ENCODE results near the gene GRIA4. TPM values are rescaled to one million over a fixed set of nuclear protein-coding genes. Genes with fewer than 3 reads are reported as not detected.

Gene GRIA4
- total RNA-seq, 1 donor from 2014 or later, result 8.7 TPM

DNA sequence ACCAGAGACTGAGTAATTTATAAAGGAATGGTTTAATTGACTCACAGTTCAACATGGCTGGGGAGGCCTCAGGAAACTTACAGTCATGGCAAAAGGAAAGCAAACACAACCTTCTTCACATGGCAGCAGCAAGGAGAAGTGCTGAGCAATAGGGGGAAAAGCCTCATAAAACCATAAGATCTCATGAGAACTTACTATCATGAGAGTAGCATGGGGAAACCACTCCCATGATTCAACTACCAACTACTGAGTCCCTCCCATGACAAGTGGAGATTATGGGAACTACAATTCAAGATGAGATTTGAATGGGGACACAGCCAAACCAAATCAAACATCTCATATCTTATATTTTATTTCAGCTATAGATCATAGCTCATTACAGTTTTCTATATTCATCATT is 33.0 kb downstream of the GRIA4 start:
- Mint-ChIP-seq H3K27me3 (ENCODE audit: unreplicated experiment) (no peaks in the 10 kb centered on the region), H3K27ac (ENCODE audit: unreplicated experiment) (no peak overlapping the region), H3K9me3 (ENCODE audit: unreplicated experiment) (no peaks in the 10 kb centered on the region), H3K36me3 (ENCODE audit: low read depth, unreplicated experiment) (no peaks in the 10 kb centered on the region), H3K4me1 (ENCODE audit: unreplicated experiment) (peaks cover 3% of the 10 kb centered on the region), H3K4me3 (ENCODE audit: unreplicated experiment) (no peak overlapping the region)
- TF ChIP-seq, protein P1, sequence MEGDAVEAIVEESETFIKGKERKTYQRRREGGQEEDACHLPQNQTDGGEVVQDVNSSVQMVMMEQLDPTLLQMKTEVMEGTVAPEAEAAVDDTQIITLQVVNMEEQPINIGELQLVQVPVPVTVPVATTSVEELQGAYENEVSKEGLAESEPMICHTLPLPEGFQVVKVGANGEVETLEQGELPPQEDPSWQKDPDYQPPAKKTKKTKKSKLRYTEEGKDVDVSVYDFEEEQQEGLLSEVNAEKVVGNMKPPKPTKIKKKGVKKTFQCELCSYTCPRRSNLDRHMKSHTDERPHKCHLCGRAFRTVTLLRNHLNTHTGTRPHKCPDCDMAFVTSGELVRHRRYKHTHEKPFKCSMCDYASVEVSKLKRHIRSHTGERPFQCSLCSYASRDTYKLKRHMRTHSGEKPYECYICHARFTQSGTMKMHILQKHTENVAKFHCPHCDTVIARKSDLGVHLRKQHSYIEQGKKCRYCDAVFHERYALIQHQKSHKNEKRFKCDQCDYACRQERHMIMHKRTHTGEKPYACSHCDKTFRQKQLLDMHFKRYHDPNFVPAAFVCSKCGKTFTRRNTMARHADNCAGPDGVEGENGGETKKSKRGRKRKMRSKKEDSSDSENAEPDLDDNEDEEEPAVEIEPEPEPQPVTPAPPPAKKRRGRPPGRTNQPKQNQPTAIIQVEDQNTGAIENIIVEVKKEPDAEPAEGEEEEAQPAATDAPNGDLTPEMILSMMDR (IDR thresholded peaks at IDR 0.05; ENCODE audit: unreplicated experiment), result no peak
- DNase-seq (ENCODE audit: low spot score), result no peak

DNA sequence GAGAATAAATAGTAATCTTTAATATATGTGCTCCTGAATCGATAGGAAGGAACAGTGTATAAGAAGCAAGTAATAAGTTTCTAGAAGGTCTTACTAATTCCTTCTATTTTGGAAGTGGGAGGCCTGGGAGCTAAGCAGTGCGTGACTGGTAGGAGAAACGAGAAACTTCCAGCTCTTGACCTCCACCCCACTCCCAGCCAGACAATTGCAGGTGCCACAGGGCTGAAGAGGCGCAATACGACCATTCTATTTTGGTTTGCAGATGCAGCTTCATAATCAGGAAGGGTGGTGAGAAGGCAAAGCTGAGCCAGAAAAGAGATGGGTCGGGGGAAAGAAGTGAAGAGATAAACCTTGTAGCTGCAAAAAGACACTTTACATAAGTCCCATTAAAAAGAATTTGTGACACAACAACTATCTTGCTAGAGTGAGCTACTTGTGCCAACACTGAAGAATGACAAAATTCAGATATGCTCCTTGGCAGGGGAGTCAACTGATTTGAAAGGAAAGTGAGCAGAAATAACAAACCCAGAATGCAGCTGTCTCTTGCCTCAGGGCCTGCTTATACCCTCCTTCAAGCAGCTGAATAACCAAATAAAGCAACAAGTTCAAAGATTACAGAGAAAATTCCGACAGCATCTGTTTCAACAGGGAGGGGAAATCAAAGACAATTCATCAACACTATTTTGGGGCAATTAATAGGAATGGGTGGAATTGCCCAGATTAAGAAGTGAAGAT is 35.1 kb downstream of the GRIA4 start:
- Mint-ChIP-seq H3K27me3 (ENCODE audit: unreplicated experiment) (no peaks in the 10 kb centered on the region), H3K9me3 (ENCODE audit: unreplicated experiment) (no peaks in the 10 kb centered on the region), H3K27ac (ENCODE audit: unreplicated experiment) (no peak overlapping the region), H3K36me3 (ENCODE audit: low read depth, unreplicated experiment) (no peaks in the 10 kb centered on the region), H3K4me1 (ENCODE audit: unreplicated experiment) (no peaks in the 10 kb centered on the region), H3K4me3 (ENCODE audit: unreplicated experiment) (no peak overlapping the region)
- TF ChIP-seq, protein P1 (IDR thresholded peaks at IDR 0.05; ENCODE audit: unreplicated experiment), result no peak
- no peak for DNase-seq (ENCODE audit: low spot score)

DNA sequence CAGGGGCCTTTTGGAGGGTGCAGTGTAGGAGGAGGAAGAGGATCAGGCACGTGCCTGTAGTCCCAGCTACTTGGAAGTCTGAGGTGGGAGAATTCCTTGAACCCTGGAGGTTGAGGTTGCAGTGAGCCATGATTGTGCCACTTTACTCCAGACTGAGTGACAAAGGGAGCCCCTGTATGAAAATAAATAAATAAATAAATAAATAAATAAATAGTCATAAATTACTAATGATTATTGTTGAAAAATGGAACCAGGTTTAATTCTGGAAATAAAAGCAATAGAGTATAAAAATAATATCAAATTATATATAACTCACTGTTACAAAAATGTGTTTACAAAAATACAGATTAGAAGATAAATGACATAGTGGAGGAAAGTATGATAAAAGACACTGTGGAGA is 37.9 kb downstream of the GRIA4 start:
- Mint-ChIP-seq H3K9me3 (ENCODE audit: unreplicated experiment) (no peaks in the 10 kb centered on the region), H3K36me3 (ENCODE audit: low read depth, unreplicated experiment) (no peaks in the 10 kb centered on the region), H3K27ac (ENCODE audit: unreplicated experiment) (no peak overlapping the region), H3K4me3 (ENCODE audit: unreplicated experiment) (no peak overlapping the region), H3K27me3 (ENCODE audit: unreplicated experiment) (no peaks in the 10 kb centered on the region), H3K4me1 (ENCODE audit: unreplicated experiment) (no peaks in the 10 kb centered on the region)
- no peak for DNase-seq (ENCODE audit: low spot score)
- TF ChIP-seq, protein P1 (IDR thresholded peaks at IDR 0.05; ENCODE audit: unreplicated experiment), result no peak

DNA sequence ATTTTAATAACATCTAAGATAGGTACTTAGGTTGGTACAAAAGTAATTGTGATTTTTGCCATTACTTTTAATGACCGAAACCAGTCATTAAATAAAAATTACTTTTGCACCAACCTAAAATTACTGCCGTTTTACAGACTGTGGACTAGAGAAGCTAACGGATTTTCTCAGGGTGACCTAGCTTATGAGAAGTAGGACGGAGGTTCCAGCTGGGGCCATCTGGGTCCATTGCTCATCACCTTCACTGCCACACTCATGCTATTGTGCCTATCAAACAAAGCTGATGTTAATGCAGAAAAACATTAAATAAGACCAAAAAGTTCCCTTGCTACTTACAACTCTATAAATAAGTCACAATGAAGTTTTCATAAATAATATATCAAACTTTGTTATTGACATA is 38.9 kb downstream of the GRIA4 start:
- no peak for DNase-seq (ENCODE audit: low spot score)
- TF ChIP-seq, protein P1 (IDR thresholded peaks at IDR 0.05; ENCODE audit: unreplicated experiment), result no peak
- H3K4me3 Mint-ChIP-seq (ENCODE audit: unreplicated experiment), result no peak overlapping the region
- H3K36me3 Mint-ChIP-seq (ENCODE audit: low read depth, unreplicated experiment), result no peaks in the 10 kb centered on the region
- no peak overlapping the region for H3K27ac Mint-ChIP-seq (ENCODE audit: unreplicated experiment)
- H3K9me3 Mint-ChIP-seq (ENCODE audit: unreplicated experiment), result no peaks in the 10 kb centered on the region
- H3K27me3 Mint-ChIP-seq (ENCODE audit: unreplicated experiment), result no peaks in the 10 kb centered on the region
- H3K4me1 Mint-ChIP-seq (ENCODE audit: unreplicated experiment), result peaks cover 5% of the 10 kb centered on the region

DNA sequence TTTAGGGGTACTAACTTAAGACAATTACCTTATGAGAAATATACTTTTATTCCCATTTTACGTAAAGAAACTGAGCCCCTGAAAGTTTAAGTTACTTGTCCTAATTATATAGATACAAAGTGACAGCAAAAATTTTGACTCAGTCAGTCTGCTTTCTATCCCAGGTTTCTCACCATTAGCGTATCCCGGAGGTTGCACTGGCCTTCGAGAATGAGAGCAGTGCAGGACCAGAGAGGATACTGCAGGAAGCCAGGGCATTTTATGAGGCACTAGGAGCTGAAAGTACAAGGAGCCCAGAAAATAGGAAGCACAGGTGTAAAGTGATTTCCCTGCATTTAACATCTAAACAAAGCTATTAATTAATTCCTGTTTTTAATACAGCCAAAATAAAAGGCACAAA is 55.4 kb downstream of the GRIA4 start:
- H3K4me3 Mint-ChIP-seq (ENCODE audit: unreplicated experiment), result no peak overlapping the region
- H3K9me3 Mint-ChIP-seq (ENCODE audit: unreplicated experiment), result no peaks in the 10 kb centered on the region
- no peaks in the 10 kb centered on the region for H3K27me3 Mint-ChIP-seq (ENCODE audit: unreplicated experiment)
- no peaks in the 10 kb centered on the region for H3K36me3 Mint-ChIP-seq (ENCODE audit: low read depth, unreplicated experiment)
- no peak for DNase-seq (ENCODE audit: low spot score)
- TF ChIP-seq, protein P1 (IDR thresholded peaks at IDR 0.05; ENCODE audit: unreplicated experiment), result no peak
- no peak overlapping the region for H3K27ac Mint-ChIP-seq (ENCODE audit: unreplicated experiment)
- no peaks in the 10 kb centered on the region for H3K4me1 Mint-ChIP-seq (ENCODE audit: unreplicated experiment)
